A673 (cell line): ENCODE data around the gene SLBP. TPM values are rescaled to one million over a fixed set of nuclear protein-coding genes. Genes with fewer than 3 reads are reported as not detected.

Experiments used
- BruUV-seq: library from RNA; stranded (reverse); fragments of 400-500 nt; replicated peaks from 2 replicates; lab custom pipeline; 2021; lab: Mats Ljungman, UMichigan
- CTCF ChIA-PET: fragments of 300-600 bp; sonication (Branson Sonifier 250); formaldehyde crosslinking; loops from one replicate; lab custom pipeline; 2022; ENCODE audit warnings: antibody characterized with exemption; lab: Charles Lee
- POLR2A ChIA-PET: fragments of 300-600 bp; sonication (Branson Sonifier 250); formaldehyde crosslinking; loops from one replicate; lab custom pipeline; 2022; ENCODE audit warnings: antibody characterized with exemption; ENCODE audit not compliant: low non-redundant PET; lab: Charles Lee
- DNase-seq: peaks from one replicate; pipeline ENCODE4 v3.0.0-alpha.2; 2015; ENCODE audit warnings: low spot score
- H3K27ac ChIP-seq: fragments of 200-600 bp; sonication (generic); 2 replicates; pipeline ENCODE4 v1.5.1; 2016; ENCODE audit warnings: mixed run types, low read depth, mild to moderate bottlenecking, mixed read lengths, antibody characterized with exemption, low read length; ENCODE audit not compliant: poor library complexity, severe bottlenecking
- H3K27me3 ChIP-seq: fragments of 200-600 bp; sonication (generic); replicated peaks from 2 replicates; pipeline ENCODE4 v1.6.1; 2017; ENCODE audit warnings: mixed run types, low read depth, mild to moderate bottlenecking, mixed read lengths, antibody characterized with exemption, low read length; ENCODE audit not compliant: insufficient read depth, poor library complexity
- H3K36me3 ChIP-seq: fragments of 200-600 bp; sonication (generic); 2 replicates; pipeline ENCODE4 v1.6.1; 2016; ENCODE audit warnings: mixed run types, mild to moderate bottlenecking, mixed read lengths, antibody characterized with exemption, low read length; ENCODE audit not compliant: insufficient read depth, poor library complexity, severe bottlenecking
- H3K4me1 ChIP-seq: fragments of 200-600 bp; sonication (generic); 2 replicates; pipeline ENCODE4 v1.6.1; 2017; ENCODE audit warnings: mixed run types, mild to moderate bottlenecking, mixed read lengths, antibody characterized with exemption, low read length; ENCODE audit not compliant: insufficient read depth, poor library complexity, severe bottlenecking
- H3K4me3 ChIP-seq: fragments of 200-600 bp; sonication (generic); 2 replicates; pipeline ENCODE4 v1.5.1; 2016; ENCODE audit warnings: low read depth, mixed run types, mild to moderate bottlenecking, mixed read lengths, low read length; ENCODE audit not compliant: poor library complexity, severe bottlenecking
- H3K9me3 ChIP-seq: fragments of 200-600 bp; sonication (generic); 2 replicates; pipeline ENCODE4 v1.6.1; 2016; ENCODE audit warnings: mixed run types, low read depth, mild to moderate bottlenecking, mixed read lengths, antibody characterized with exemption, low read length; ENCODE audit not compliant: poor library complexity, severe bottlenecking
- CTCF ChIP-seq: fragments of 300-800, 200-600 bp; sonication (generic); conservative IDR thresholded peaks from 2 replicates; pipeline ENCODE4 v1.5.1; 2017; ENCODE audit warnings: low read depth, mild to moderate bottlenecking, antibody characterized with exemption, low read length, moderate library complexity, mixed read lengths
- EZH2 ChIP-seq: fragments of 200-600 bp; sonication (generic); IDR thresholded peaks from 2 replicates; pipeline ENCODE4 v1.6.1; 2017; ENCODE audit warnings: borderline replicate concordance, low read depth, mild to moderate bottlenecking, mixed read lengths, antibody characterized with exemption, low read length; ENCODE audit not compliant: poor library complexity, severe bottlenecking
- intact Hi-C: fragments of 100-400 bp; cut with micrococcal nuclease; formaldehyde crosslinking; loops from one replicate; pipeline ENCODE4 v1.10.0; 2022; ENCODE audit not compliant: unreplicated experiment
- total RNA-seq: library from RNA; stranded (reverse); gene quantifications from 2 replicates; pipeline ENCODE4 v1.2.3, GENCODE V29; 2021

Gene SLBP
- total RNA-seq, 1 experiment from 2014 or later = 85.5 TPM

GRCh38 chr4:1714303-1715001 lies 2.3 kb upstream of the SLBP start:
- BruUV-seq = no TSS peak
- peak overlapping the region; percentile 85 for H3K4me3 ChIP-seq
- DNase-seq = peak; percentile 54
- no peak for TF ChIP-seq EZH2
- no peak for TF ChIP-seq CTCF
- H3K9me3 ChIP-seq = no peaks in the 10 kb centered on the region
- H3K4me1 ChIP-seq = peaks cover 18% of the 10 kb centered on the region
- H3K27me3 ChIP-seq = no peaks in the 10 kb centered on the region
- ChIA-PET POLR2A (no interaction called here), CTCF (interaction anchor here (0.6 kb wide), 1 partner anchor 148 kb away, joined by 13 read pairs; no protein-coding TSS in a partner anchor)
- H3K36me3 ChIP-seq = peaks cover 38% of the 10 kb centered on the region
- intact Hi-C loops = no loop called here
- peak overlapping the region; percentile 68 for H3K27ac ChIP-seq

GRCh38 chr4:1713003-1713851 lies 1.1 kb upstream of the SLBP start:
- ChIA-PET POLR2A (no interaction called here), CTCF (no interaction called here)
- Histone ChIP-seq H3K4me3 (peak overlapping the region; percentile 85), H3K4me1 (peaks cover 24% of the 10 kb centered on the region), H3K9me3 (no peaks in the 10 kb centered on the region), H3K27ac (peak overlapping the region; percentile 100), H3K36me3 (peaks cover 39% of the 10 kb centered on the region), H3K27me3 (no peaks in the 10 kb centered on the region)
- no peak for DNase-seq
- TF ChIP-seq EZH2 (no peak), CTCF (no peak)
- intact Hi-C loops = no loop called here
- no TSS peak for BruUV-seq

GRCh38 chr4:1711571-1712215 lies 426 bp downstream of the SLBP start:
- CTCF ChIA-PET = interaction anchor here (1.0 kb wide), 1 partner anchor 18 kb away, joined by 5 read pairs; no protein-coding TSS in a partner anchor
- peaks cover 26% of the 10 kb centered on the region for H3K36me3 ChIP-seq
- no peaks in the 10 kb centered on the region for H3K27me3 ChIP-seq
- TF ChIP-seq EZH2 (no peak), CTCF (no peak)
- POLR2A ChIA-PET = interaction anchor here (0.6 to 0.7 kb wide), 2 partner anchors 9 to 15 kb away, joined by 3 to 4 read pairs; partner anchors contain the start of genes TACC3 and TMEM129
- no TSS peak for BruUV-seq
- intact Hi-C loops = no loop called here
- peaks cover 24% of the 10 kb centered on the region for H3K4me1 ChIP-seq
- peak; percentile 42 for DNase-seq
- H3K9me3 ChIP-seq = no peaks in the 10 kb centered on the region
- peak overlapping the region; percentile 85 for H3K4me3 ChIP-seq
- H3K27ac ChIP-seq = peak overlapping the region; percentile 100
